GM12878 (cell line): ENCODE data around the gene VTA1. TPM values are rescaled to one million over a fixed set of nuclear protein-coding genes. Genes with fewer than 3 reads are reported as not detected.

Experiments used
- ATAC-seq: fragments of 200-7000 bp; cut with Tn5 transposase; 3 replicates; pipeline ENCODE4 v1.9.1; 2020; ENCODE audit warnings: mild to moderate bottlenecking, moderate library complexity
- BruUV-seq: library from RNA; stranded (reverse); fragments of 400-500 nt; replicated peaks from 2 replicates; lab custom pipeline; 2021; lab: Mats Ljungman, UMichigan
- CTCF ChIA-PET: fragments of 300-600 bp; sonication (Branson Sonifier 250); formaldehyde crosslinking; extraction: SDS; loops from one replicate; lab custom pipeline; 2021; ENCODE audit warnings: inconsistent platforms; lab: Yijun Ruan, JAX
- POLR2A ChIA-PET: fragments of 350-600 bp; formaldehyde crosslinking; extraction: SDS; loops from one replicate; lab custom pipeline; 2021; ENCODE audit warnings: inconsistent platforms; lab: Charles Lee
- RAD21 ChIA-PET: fragments of 300-600 bp; sonication (Branson Sonifier 250); formaldehyde crosslinking; loops from one replicate; lab custom pipeline; 2023; ENCODE audit warnings: antibody characterized with exemption; ENCODE audit not compliant: unreplicated experiment; lab: Charles Lee
- SMC1A ChIA-PET: fragments of 300-600 bp; sonication (Branson Sonifier 250); formaldehyde crosslinking; loops from one replicate; lab custom pipeline; 2023; ENCODE audit not compliant: unreplicated experiment, uncharacterized antibody; lab: Charles Lee
- DNase-seq: peaks from one replicate; pipeline ENCODE4 v3.0.0-alpha.2; 2011; ENCODE audit warnings: low read depth, low spot score
- FAIRE-seq: peaks from 3 replicates; lab custom pipeline; 2011; peaks lifted over from hg19 to GRCh38; lab: Jason Lieb, UNC
- H2AFZ ChIP-seq: 2 replicates; pipeline ENCODE4 v1.6.0; 2011; ENCODE audit warnings: low read depth, low read length, control low read depth; ENCODE audit not compliant: control insufficient read depth
- H3K27ac ChIP-seq: 2 replicates; pipeline ENCODE4 v1.5.1; 2011; ENCODE audit warnings: control low read depth; ENCODE audit not compliant: control insufficient read depth, insufficient read depth
- H3K27me3 ChIP-seq, 2 experiments: replicated peaks in 1 of 2; 2 replicates each; pipeline versions ENCODE4 v1.6.0 to v1.6.1; 2011; ENCODE audit warnings: low read length in 1 of 2; ENCODE audit not compliant: control insufficient read depth in 2 of 2, insufficient read depth in 2 of 2
- H3K36me3 ChIP-seq, 2 experiments: 2 replicates each; pipeline ENCODE4 v1.5.1; 2011; ENCODE audit warnings: low read length in 1 of 2; ENCODE audit not compliant: control insufficient read depth in 2 of 2, insufficient read depth in 2 of 2
- H3K4me1 ChIP-seq: 2 replicates; pipeline ENCODE4 v1.6.1; 2011; ENCODE audit warnings: mild to moderate bottlenecking, low read length, moderate library complexity, mixed read lengths; ENCODE audit not compliant: control insufficient read depth, insufficient read depth
- H3K4me2 ChIP-seq: 2 replicates; pipeline ENCODE4 v1.6.0; 2011; ENCODE audit warnings: control low read depth; ENCODE audit not compliant: control insufficient read depth, insufficient read depth
- H3K4me3 ChIP-seq: fragments of 200-600 bp; sonication (generic); 2 replicates; pipeline ENCODE4 v1.5.1; 2016
- H3K79me2 ChIP-seq: 2 replicates; pipeline ENCODE4 v1.6.0; 2011; ENCODE audit warnings: low read length; ENCODE audit not compliant: control insufficient read depth, insufficient read depth
- H3K9ac ChIP-seq: 2 replicates; pipeline ENCODE4 v1.8.0; 2011; ENCODE audit warnings: low read length, control low read depth, mixed read lengths; ENCODE audit not compliant: control insufficient read depth, insufficient read depth
- H3K9me3 ChIP-seq: replicated peaks from 3 replicates; pipeline ENCODE4 v1.5.1; 2011; ENCODE audit warnings: mild to moderate bottlenecking, low read length; ENCODE audit not compliant: control insufficient read depth, insufficient read depth
- H4K20me1 ChIP-seq: 2 replicates; pipeline ENCODE4 v1.6.0; 2011; ENCODE audit not compliant: control insufficient read depth, insufficient read depth
- ATF3 ChIP-seq: IDR thresholded peaks from 2 replicates; pipeline ENCODE4 v1.6.1; 2011; ENCODE audit warnings: low read depth, mild to moderate bottlenecking, low read length, moderate library complexity, borderline replicate concordance; ENCODE audit errors: extremely low read depth
- BCL3 ChIP-seq: IDR thresholded peaks from 2 replicates; pipeline ENCODE4 v1.6.1; 2011; ENCODE audit warnings: borderline replicate concordance, low read depth, mild to moderate bottlenecking, moderate library complexity, low read length; ENCODE audit not compliant: insufficient read depth, poor library complexity, severe bottlenecking
- BHLHE40 ChIP-seq, 2 experiments: fragments of 450-650 bp in 1 of 2; IDR thresholded peaks; 2 replicates each; pipeline ENCODE4 v1.6.1; 2011 to 2017; ENCODE audit warnings: low read depth in 2 of 2, borderline replicate concordance in 1 of 2, improper control_type of control experiment in 1 of 2, low read length in 1 of 2, mild to moderate bottlenecking in 1 of 2
- BMI1 ChIP-seq: fragments of 450-650 bp; IDR thresholded peaks from 2 replicates; pipeline ENCODE4 v1.6.1; 2016; ENCODE audit warnings: mild to moderate bottlenecking, moderate library complexity, borderline replicate concordance
- CBX3 ChIP-seq: fragments of 200-600 bp; sonication (generic); IDR thresholded peaks from 2 replicates; pipeline ENCODE4 v1.6.1; 2016; ENCODE audit warnings: low read depth, borderline replicate concordance
- DPF2 ChIP-seq: fragments of 450-650 bp; IDR thresholded peaks from 2 replicates; pipeline ENCODE4 v1.6.1; 2017; ENCODE audit warnings: mild to moderate bottlenecking
- EED ChIP-seq: sonication (generic); IDR thresholded peaks from 2 replicates; pipeline ENCODE4 v1.6.1; 2016; ENCODE audit warnings: antibody characterized with exemption, low read depth
- POLR2AphosphoS5 ChIP-seq: IDR thresholded peaks from 2 replicates; pipeline ENCODE4 v1.6.1; 2011; ENCODE audit warnings: mild to moderate bottlenecking, low read length, inconsistent platforms
- SUZ12 ChIP-seq: fragments of 200-600 bp; sonication (generic); IDR thresholded peaks from one replicate; pipeline ENCODE4 v1.6.1; 2018; ENCODE audit warnings: antibody characterized with exemption, mild to moderate bottlenecking; ENCODE audit not compliant: unreplicated experiment
- TARDBP ChIP-seq: IDR thresholded peaks from 2 replicates; pipeline ENCODE4 v1.6.1; 2016; ENCODE audit warnings: borderline replicate concordance
- YY1 ChIP-seq: IDR thresholded peaks from 2 replicates; pipeline ENCODE4 v1.6.1; 2011; ENCODE audit warnings: low read depth, mild to moderate bottlenecking, low read length
- ZBTB4 ChIP-seq: fragments of 450-650 bp; formaldehyde crosslinking; IDR thresholded peaks from 2 replicates; pipeline ENCODE4 v1.4.0; 2022; ENCODE audit warnings: mild to moderate bottlenecking, moderate library complexity
- ZSCAN29 ChIP-seq: fragments of 450-650 bp; IDR thresholded peaks from 2 replicates; pipeline ENCODE4 v1.6.1; 2017; ENCODE audit warnings: mild to moderate bottlenecking, moderate library complexity
- WGBS: methylation state at CpG from one replicate; pipeline ENCODE4 v1.1.6; 2016; ENCODE audit warnings: low lambda C conversion rate; ENCODE audit not compliant: insufficient replicate concordance, insufficient coverage; ENCODE audit errors: missing lambda C conversion rate; 5-methylcytosine and 5-hydroxymethylcytosine counted together
- in situ Hi-C: fragments of 300-500 bp; cut with MboI; formaldehyde crosslinking; loops from 9 replicates; pipeline ENCODE4 v1.14.3; 2018; ENCODE audit warnings: mixed read lengths
- intact Hi-C: fragments of 100-400 bp; cut with micrococcal nuclease; formaldehyde crosslinking; loops from one replicate; pipeline ENCODE4 v1.14.2; 2022; ENCODE audit not compliant: unreplicated experiment
- polyA plus RNA-seq, 11 experiments: library from polyadenylated mRNA; depleted of rRNA in 4 of 11; unstranded in 6 of 11; stranded (reverse) in 5 of 11; fragments of >200 nt; fragmentation: Nextera tagmentation in 4 of 11; fragmentation: Illumina TruSeq in 1 of 11; extraction: Ambion mirVana in 4 of 11; extraction: Trizol in 1 of 11; gene quantifications; 1 replicate in 1 of 11; 2 replicates in 10 of 11; pipeline versions ENCODE4 v1.2.1 to v1.2.3, GENCODE V29; 2011 to 2016; ENCODE audit warnings: inconsistent platforms in 2 of 11, missing spikeins in 2 of 11, low read depth in 1 of 11
- total RNA-seq, 4 experiments: library from RNA; depleted of rRNA in 3 of 4; stranded (reverse); fragments of >200 nt in 3 of 4; fragmentation: Illumina TruSeq in 1 of 4; extraction: Trizol in 1 of 4; gene quantifications; 2 replicates each; pipeline versions ENCODE4 v1.2.1 to v1.2.3, GENCODE V29; 2013 to 2021

VTA1 gene
- total and polyA plus RNA-seq, 10 of the 15 experiments (the other 5 are each of a cell fraction or from before 2014, with no cell fraction given), result 48.3 to 126 (median 90.7) TPM

- no peak for TF ChIP-seq ZBTB4 (CRISPR knock-in tag)
- no peak for TF ChIP-seq BHLHE40 (IDR thresholded peaks at IDR 0.05; ENCODE audit: borderline replicate concordance in 1 of 2, low read depth in 2 of 2, low read length in 1 of 2)
- TF ChIP-seq BMI1, result no peak
- TF ChIP-seq ATF3, result no peak
- TF ChIP-seq, all 136 proteins: peak for 0
These were observed 25.7 kb downstream of the VTA1 start (continued) for GRCh38 chr6:142172758-142173157.

- in situ Hi-C loops, result no loop called here
- no peak for TF ChIP-seq BCL3
- no peak for TF ChIP-seq CBX3
- TF ChIP-seq ZSCAN29, result no peak
- TF ChIP-seq TARDBP, result no peak
- TF ChIP-seq POLR2AphosphoS5, result no peak
- TF ChIP-seq DPF2, result no peak
- no peak for TF ChIP-seq EED
- no peak for TF ChIP-seq SUZ12
- TF ChIP-seq YY1, result no peak
- no peak for FAIRE-seq
- Histone ChIP-seq H3K9me3 (no peaks in the 10 kb centered on the region; the same call in 2 of the 3 replicates), H4K20me1 (no peaks in the 10 kb centered on the region), H3K27ac (no peak overlapping the region), H3K36me3 (peaks cover 2 to 9% of the 10 kb centered on the region in 2 experiments; a peak in 3 of 4 replicates), H2AFZ (no peak overlapping the region), H3K79me2 (no peaks in the 10 kb centered on the region), H3K27me3 (no peaks in the 10 kb centered on the region), H3K4me3 (no peak overlapping the region), H3K9ac (no peak overlapping the region), H3K4me1 (no peaks in the 10 kb centered on the region), H3K4me2 (no peak overlapping the region)
- ChIA-PET SMC1A (interaction anchor here (1.4 kb wide), 1 partner anchor 27 kb away, joined by 4 read pairs; the partner anchor contains the start of genes NMBR and VTA1), POLR2A (interaction anchor here (1.3 kb wide), 1 partner anchor 18 kb away, joined by 3 read pairs; no protein-coding TSS in a partner anchor), CTCF (interaction anchor here (0.8 to 1.5 kb wide), 2 partner anchors 34 to 127 kb away, joined by 4 to 5 read pairs; no protein-coding TSS in a partner anchor), RAD21 (no interaction called here)
- BruUV-seq, result no TSS peak
- intact Hi-C loops, result no loop called here
- no peak for ATAC-seq
- 96% methylated on average over 3 of the region's 3 CpGs for WGBS
- no peak for DNase-seq
These were observed 26.9 kb downstream of the VTA1 start for GRCh38 chr6:142173980-142174379.
